Esophagus (tissue), 2 donors: ENCODE measurements around the gene CGB5. TPM values are rescaled to one million over a fixed set of nuclear protein-coding genes. Genes with fewer than 3 reads are reported as not detected.
"Not testable (repeated sequence)": the region's sequence is repeated elsewhere in the genome, so short reads cannot be mapped to it uniquely, and the experiment has no call there.

Source experiments
- H3K27ac ChIP-seq, 2 donors: one replicate each; pipeline ENCODE4 v1.5.1; 2013; ENCODE audit warnings: low read depth in 2 of 2, mild to moderate bottlenecking in 2 of 2, inconsistent platforms in 1 of 2, low read length in 1 of 2, moderate library complexity in 1 of 2
- H3K27me3 ChIP-seq, 2 donors: one replicate each; pipeline ENCODE4 v1.6.1; 2013; ENCODE audit warnings: low read length in 2 of 2, control low read depth in 1 of 2, mild to moderate bottlenecking in 1 of 2; ENCODE audit not compliant: insufficient read depth in 2 of 2, control insufficient read depth in 1 of 2
- H3K36me3 ChIP-seq, 2 donors: one replicate each; pipeline ENCODE4 v1.6.1; 2013; ENCODE audit warnings: low read length in 1 of 2; ENCODE audit not compliant: control insufficient read depth in 2 of 2, insufficient read depth in 2 of 2
- H3K4me1 ChIP-seq, 2 donors: one replicate each; pipeline ENCODE4 v1.6.1; 2013; ENCODE audit warnings: low read length in 1 of 2; ENCODE audit not compliant: control insufficient read depth in 2 of 2, insufficient read depth in 2 of 2
- H3K4me3 ChIP-seq, 2 donors: one replicate each; pipeline ENCODE4 v1.5.1; 2013; ENCODE audit warnings: low read length in 2 of 2, mild to moderate bottlenecking in 2 of 2, low read depth in 1 of 2, moderate library complexity in 1 of 2
- H3K9me3 ChIP-seq, 2 donors: one replicate each; pipeline ENCODE4 v1.6.1; 2013; ENCODE audit warnings: mild to moderate bottlenecking in 2 of 2, low read depth in 1 of 2, low read length in 1 of 2, moderate library complexity in 1 of 2; ENCODE audit not compliant: control insufficient read depth in 2 of 2, insufficient read depth in 1 of 2
- WGBS, 2 donors: extraction: QIAGEN DNeasy Blood & Tissue Kit; methylation state at CpG; one replicate each; pipeline ENCODE4 v1.1.7; 2013; 5-methylcytosine and 5-hydroxymethylcytosine counted together
- polyA plus RNA-seq, 2 donors: library from polyadenylated mRNA; stranded (reverse); fragments of 200-250 nt; gene quantifications; one replicate each; pipeline ENCODE4 v1.2.3, GENCODE V29; 2013
- donor health status: healthy with polysubstance abuse.
- donor health status: Bipolar disorder and iron deficiency.

The CGB5 gene
- polyA plus RNA-seq, 2 donors = 0.39 TPM; not detected in 1

DNA sequence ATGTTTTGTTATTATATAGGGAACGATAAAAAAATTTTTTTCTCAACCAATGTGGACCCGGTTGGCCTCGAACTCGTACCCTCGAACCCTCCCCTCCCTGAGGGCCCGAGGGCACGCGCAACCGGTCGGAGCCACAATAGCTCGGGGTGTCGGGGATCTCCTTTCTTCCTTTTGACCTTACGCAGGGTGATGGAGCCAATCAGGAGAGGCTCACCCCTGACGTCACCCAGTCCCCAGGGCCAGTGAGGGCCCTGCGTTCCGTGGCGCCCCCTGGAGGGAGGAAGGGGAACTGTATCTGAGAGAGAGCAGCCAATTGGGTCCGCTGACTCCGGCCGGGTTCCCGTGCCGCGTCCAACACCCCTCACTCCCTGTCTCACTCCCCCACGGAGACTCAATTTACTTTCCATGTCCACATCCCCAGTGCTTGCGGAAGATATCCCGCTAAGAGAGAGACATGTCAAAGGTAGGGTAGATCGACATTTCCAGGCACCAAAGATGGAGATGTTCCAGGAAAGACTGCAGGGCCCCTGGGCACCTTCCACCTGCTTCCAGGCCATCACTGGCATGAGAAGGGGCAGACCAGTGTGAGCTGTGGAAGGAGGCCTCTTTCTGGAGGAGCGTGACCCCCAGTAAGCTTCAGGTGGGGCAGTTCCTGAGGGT is 11.9 kb upstream of the CGB5 start, which contains the start of gene CGB2:
Gene CGB2, plus strand, starts transcription at position 249 of the 660 bp plus-strand sequence. Its CDS starts 206 bp downstream, at position 455.
- H3K36me3 ChIP-seq, H3K27ac ChIP-seq, H3K4me3 ChIP-seq, H3K27me3 ChIP-seq, H3K9me3 ChIP-seq, H3K4me1 ChIP-seq: not testable (repeated sequence)
- WGBS, 2 donors = 20 to 34% methylated on average over 25 to 28 of the region's 28 CpGs

DNA sequence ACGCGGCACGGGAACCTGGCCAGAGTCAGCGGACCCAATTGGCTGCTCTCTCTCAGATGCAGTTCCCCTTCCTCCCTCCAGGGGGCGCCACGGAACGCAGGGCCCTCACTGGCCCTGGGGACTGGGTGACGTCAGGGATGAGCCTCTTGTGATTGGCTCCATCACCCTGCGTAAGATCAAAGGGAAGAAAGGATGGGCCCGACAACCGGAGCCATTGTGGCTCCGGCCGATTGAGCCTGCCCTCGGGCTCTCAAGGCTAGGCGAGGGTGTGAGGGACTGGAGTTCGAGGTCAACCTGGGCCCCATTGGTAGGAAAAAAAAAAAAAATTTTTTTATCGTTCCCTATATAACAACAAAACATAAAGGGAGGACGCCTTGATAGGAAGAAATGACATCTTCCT is 6.8 kb upstream of the CGB5 start, which contains the start of gene CGB1:
Gene CGB1, minus strand, starts transcription at position 81 of the 400 bp plus-strand sequence. CDS start 184 bp downstream, outside the sequence.
- 50 to 52% methylated on average over 18 of the region's 18 CpGs for WGBS, 2 donors

DNA sequence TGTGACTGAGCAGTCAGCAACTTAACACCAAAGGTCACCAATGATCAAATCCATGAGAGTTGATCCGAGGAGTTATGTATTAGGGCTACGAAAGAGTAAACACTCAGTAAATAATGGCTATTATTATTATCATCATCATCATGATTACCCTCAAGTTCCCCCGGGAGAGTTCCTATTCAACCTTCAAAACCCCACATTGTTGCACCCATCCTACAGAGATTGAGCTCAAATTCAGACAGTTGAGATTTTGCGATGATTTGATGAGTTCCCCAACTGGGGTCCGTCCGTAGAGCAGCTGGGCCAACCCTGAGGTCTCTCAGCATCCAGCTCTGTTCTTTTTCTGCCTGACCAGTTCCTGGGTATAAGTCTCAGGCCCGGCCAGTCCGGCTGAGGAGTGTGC is 5.5 kb upstream of the CGB5 start:
- not testable (repeated sequence) for H3K27me3 ChIP-seq, H3K4me1 ChIP-seq, H3K4me3 ChIP-seq, H3K9me3 ChIP-seq, H3K36me3 ChIP-seq, H3K27ac ChIP-seq
- 92 to 98% methylated on average over 6 to 8 of the region's 8 CpGs for WGBS, 2 donors

More for the DNA sequence above, 6.8 kb upstream of the CGB5 start, which contains the start of gene CGB1:
- not testable (repeated sequence) for H3K4me3 ChIP-seq, H3K27ac ChIP-seq, H3K27me3 ChIP-seq, H3K4me1 ChIP-seq, H3K9me3 ChIP-seq, H3K36me3 ChIP-seq

DNA sequence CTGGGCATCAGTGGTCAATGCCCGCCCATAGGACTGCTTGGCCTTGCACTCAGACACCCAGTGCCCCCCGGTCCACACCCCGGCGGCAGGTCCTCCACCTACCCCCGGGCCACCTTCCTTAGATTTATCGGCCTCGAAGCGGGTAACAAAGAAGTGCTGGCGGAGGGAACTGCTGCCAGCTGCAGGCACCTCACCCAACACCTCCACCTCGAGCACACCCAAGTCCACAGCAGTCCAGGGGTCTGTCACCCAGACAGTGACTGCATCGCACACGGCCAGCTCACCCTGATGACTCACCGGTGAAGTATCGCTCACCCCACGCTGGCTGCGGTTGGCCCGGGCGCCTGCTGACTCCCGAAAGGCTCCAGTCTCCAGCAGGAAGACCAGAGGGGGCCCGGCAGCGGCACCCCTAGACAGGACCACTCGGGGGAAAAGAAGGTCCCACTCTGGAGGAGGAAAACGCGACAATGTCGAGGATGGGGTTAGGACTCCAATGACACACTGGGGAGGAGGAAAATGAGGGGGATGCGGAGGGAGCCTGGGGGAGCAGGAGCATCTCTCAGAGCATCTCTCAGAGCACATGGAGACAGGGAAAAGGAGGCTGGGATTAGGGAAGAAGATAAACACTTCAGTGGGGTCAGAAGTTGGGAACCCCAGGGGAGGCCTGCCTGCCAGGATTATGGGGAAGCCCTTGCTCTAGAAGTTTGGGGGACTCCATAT is 4.9 kb upstream of the CGB5 start:
- H3K36me3 ChIP-seq, H3K4me1 ChIP-seq, H3K9me3 ChIP-seq, H3K27ac ChIP-seq, H3K27me3 ChIP-seq, H3K4me3 ChIP-seq: not testable (repeated sequence)
- WGBS, 2 donors = 76% methylated on average over 26 of the region's 26 CpGs

DNA sequence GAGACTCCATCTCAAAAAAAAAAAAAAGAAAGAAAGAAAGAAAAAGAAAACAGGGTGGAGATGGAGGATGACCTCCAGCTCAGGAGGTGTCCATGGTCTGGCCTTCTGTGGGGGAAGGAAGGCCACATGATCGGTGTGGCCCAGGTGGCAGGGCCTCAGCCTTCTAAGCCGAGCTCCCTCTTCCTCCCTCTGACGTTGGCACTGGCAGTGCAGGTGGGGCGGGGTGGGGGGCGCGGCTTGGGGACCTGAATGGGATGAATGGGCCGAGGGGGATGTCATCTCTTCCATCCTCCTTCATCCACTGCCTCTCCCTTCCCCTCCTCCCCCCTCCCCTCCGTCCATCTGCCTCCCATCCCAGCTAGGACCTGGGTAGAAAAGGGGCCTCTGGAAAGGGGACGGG is 3.9 kb upstream of the CGB5 start:
- H3K27ac ChIP-seq, H3K27me3 ChIP-seq, H3K4me3 ChIP-seq, H3K36me3 ChIP-seq, H3K4me1 ChIP-seq, H3K9me3 ChIP-seq: not testable (repeated sequence)
- WGBS, 2 donors = 50 to 70% methylated on average over 7 to 9 of the region's 9 CpGs

DNA sequence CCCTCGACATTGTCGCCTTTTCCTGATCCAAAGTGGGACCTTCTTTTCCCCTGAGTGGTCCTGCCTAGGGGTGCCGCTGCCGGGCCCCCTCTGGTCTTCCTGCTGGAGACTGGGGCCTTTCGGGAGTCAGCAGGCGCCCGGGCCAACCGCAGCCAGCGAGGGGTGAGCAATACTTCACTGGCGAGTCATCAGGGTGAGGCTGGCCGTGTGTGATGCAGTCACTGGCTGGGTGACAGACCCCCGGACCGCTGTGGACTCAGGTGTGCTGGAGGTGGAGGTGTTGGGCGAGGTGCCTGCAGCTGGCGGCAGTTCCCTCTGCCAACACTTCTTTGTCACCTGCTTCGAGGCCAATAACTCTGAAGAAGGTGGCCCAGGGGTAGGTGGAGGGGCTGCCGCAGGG is 1.5 kb upstream of the CGB5 start:
- 62 to 68% methylated on average over 17 of the region's 17 CpGs for WGBS, 2 donors
- H3K27me3 ChIP-seq = no peaks in the 10 kb centered on the region
- H3K27ac ChIP-seq = no peak overlapping the region
- H3K4me1 ChIP-seq = no peaks in the 10 kb centered on the region
- no peak overlapping the region for H3K4me3 ChIP-seq
- no peaks in the 10 kb centered on the region for H3K9me3 ChIP-seq
- no peaks in the 10 kb centered on the region for H3K36me3 ChIP-seq

GRCh38 chr19:49042666-49043065 is 982 bp upstream of the CGB5 start:
- H3K9me3 ChIP-seq, H3K4me1 ChIP-seq, H3K36me3 ChIP-seq, H3K4me3 ChIP-seq, H3K27ac ChIP-seq, H3K27me3 ChIP-seq: not testable (repeated sequence)
- WGBS, 2 donors = 76 to 92% methylated on average over 1 to 3 of the region's 4 CpGs

- H3K4me3 ChIP-seq, H3K27ac ChIP-seq, H3K36me3 ChIP-seq, H3K4me1 ChIP-seq, H3K9me3 ChIP-seq, H3K27me3 ChIP-seq: not testable (repeated sequence)
- 66 to 72% methylated on average over 7 to 10 of the region's 12 CpGs for WGBS, 2 donors
Measured at GRCh38 chr19:49049011-49049410, 5.4 kb downstream of the CGB5 start, which contains the start of gene CGB8. Gene CGB8, minus strand, starts transcription at chr19:49049111. Its CDS starts 372 bp downstream, at chr19:49048739.

GRCh38 chr19:49049834-49050233 is 6.2 kb downstream of the CGB5 start:
- H3K36me3 ChIP-seq, H3K4me1 ChIP-seq, H3K27me3 ChIP-seq, H3K9me3 ChIP-seq, H3K4me3 ChIP-seq, H3K27ac ChIP-seq: not testable (repeated sequence)
- WGBS, 2 donors = 69 to 73% methylated on average over 3 of the region's 4 CpGs
